ENCODE measurements around the gene FIGN. TPM values are rescaled to one million over a fixed set of nuclear protein-coding genes. Genes with fewer than 3 reads are reported as not detected.

FIGN gene
- total RNA-seq, 4 donors from 2014 or later = 12.3 to 17.7 (median 14.2) TPM

DNA sequence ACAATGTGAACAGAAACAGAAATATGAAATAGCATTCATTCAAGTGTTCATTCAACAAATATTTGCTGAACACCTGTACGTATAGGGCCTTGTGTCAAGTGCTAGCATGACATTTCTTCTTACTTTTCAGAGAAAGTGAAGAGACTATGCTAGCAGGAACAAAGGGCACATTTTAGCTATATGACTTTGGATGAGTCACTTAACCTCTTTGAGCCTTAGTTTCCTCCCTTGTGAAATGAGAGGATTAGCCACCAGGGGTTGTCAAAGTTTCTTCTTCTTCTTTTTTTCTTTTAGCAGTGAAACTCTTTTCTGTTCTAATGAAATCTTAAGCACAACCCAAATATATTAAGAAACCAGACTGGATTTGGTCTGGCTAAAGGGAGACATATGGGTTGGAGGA, 53.1 kb downstream of the FIGN start:
- Histone ChIP-seq H3K9me3 (no peaks in the 10 kb centered on the region), H3K4me3 (no peak overlapping the region), H3K27ac (peak overlapping the region in 2 of 4 donors; percentile 62 to 83), H3K36me3 (no peaks in the 10 kb centered on the region), H3K4me1 (peaks cover 0 to 32% (median 0%) of the 10 kb centered on the region in 4 donors), H3K27me3 (no peaks in the 10 kb centered on the region)
- no peak for DNase-seq (ENCODE audit: low spot score in 2 of 2)
- peak in 2 of 5 experiments; percentile 12 to 25 for TF ChIP-seq CTCF (IDR thresholded peaks at IDR 0.05)
- no peak for TF ChIP-seq POLR2A (IDR thresholded peaks at IDR 0.05)
- 53 to 59% methylated on average over 1 of the region's 1 CpG for WGBS, 2 donors

DNA sequence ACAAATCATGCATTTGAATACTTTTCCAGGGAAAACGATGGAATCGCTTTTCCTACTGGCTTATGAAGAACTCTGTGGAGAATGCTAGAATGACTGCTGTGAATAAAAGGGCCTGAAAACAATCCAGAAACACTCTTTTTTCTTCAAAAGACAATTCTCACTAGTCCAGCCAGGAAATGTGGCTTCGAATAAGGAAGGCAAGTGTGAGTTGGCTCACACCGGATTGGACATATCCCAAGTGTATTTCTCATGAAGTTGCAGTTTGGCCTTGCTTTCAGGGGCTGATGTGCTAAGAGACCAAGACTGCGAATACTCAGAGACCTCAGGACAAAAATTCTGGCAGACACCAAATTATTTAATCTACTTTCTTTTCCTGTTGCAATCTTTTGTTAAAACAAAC, 54.1 kb downstream of the FIGN start:
- peak in 1 of 2 donors; percentile 41 for DNase-seq (ENCODE audit: low spot score in 2 of 2)
- peak overlapping the region; percentile 40 to 83 (median 53) for H3K27ac ChIP-seq

GRCh38 chr2:163675388-163675787, 60.4 kb downstream of the FIGN start:
- no peaks in the 10 kb centered on the region for H3K36me3 ChIP-seq
- TF ChIP-seq EP300 (IDR thresholded peaks at IDR 0.05) = no peak
- TF ChIP-seq POLR2A (IDR thresholded peaks at IDR 0.05) = no peak
- no peak for TF ChIP-seq CTCF (IDR thresholded peaks at IDR 0.05)
- H3K9me3 ChIP-seq = no peaks in the 10 kb centered on the region
- H3K4me1 ChIP-seq = peaks cover 0 to 36% (median 0%) of the 10 kb centered on the region in 4 donors
- no peaks in the 10 kb centered on the region for H3K27me3 ChIP-seq
- no peak for DNase-seq (ENCODE audit: low spot score in 2 of 2)
- H3K4me3 ChIP-seq = no peak overlapping the region
- 28 to 46% methylated on average over 2 of the region's 2 CpGs for WGBS, 2 donors
- H3K27ac ChIP-seq = no peak overlapping the region

More for the DNA sequence above, 54.1 kb downstream of the FIGN start:
- TF ChIP-seq EP300 (IDR thresholded peaks at IDR 0.05) (peak in 1 of 2 donors; percentile 51), CTCF (IDR thresholded peaks at IDR 0.05) (no peak), POLR2A (IDR thresholded peaks at IDR 0.05) (no peak)
- WGBS, 2 donors = 20 to 30% methylated on average over 5 of the region's 5 CpGs
- H3K4me1 ChIP-seq = peaks cover 0 to 31% (median 0%) of the 10 kb centered on the region in 4 donors
- H3K9me3 ChIP-seq = no peaks in the 10 kb centered on the region
- H3K36me3 ChIP-seq = no peaks in the 10 kb centered on the region
- H3K27me3 ChIP-seq = no peaks in the 10 kb centered on the region
- H3K4me3 ChIP-seq = no peak overlapping the region

DNA sequence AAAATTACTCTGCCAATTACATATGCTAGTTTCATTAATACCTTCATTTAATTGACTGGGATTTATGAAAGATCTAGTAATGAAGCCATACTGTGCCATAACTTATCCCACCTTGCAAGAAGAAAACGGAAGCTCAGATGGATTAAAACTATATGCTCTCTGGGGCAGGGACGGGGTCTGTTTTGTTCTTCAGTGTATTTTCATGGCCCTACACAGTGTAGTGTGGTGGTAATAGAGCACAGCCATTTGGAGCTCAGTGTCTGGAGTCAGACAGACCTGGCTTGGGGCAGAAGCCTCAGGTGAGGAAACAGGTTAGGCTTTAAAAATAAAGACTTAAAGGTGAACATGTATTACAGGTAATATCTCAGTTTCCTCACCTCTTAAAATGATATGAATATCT, 62.3 kb downstream of the FIGN start:
- DNase-seq (ENCODE audit: low spot score in 2 of 2) = no peak
- TF ChIP-seq CTCF (IDR thresholded peaks at IDR 0.05) (no peak), EP300 (IDR thresholded peaks at IDR 0.05) (no peak), POLR2A (IDR thresholded peaks at IDR 0.05) (no peak)
- H3K36me3 ChIP-seq = no peaks in the 10 kb centered on the region
- H3K9me3 ChIP-seq = no peaks in the 10 kb centered on the region
- H3K27ac ChIP-seq = no peak overlapping the region
- 88 to 90% methylated on average over 2 of the region's 2 CpGs for WGBS, 2 donors
- H3K27me3 ChIP-seq = no peaks in the 10 kb centered on the region
- peaks cover 0 to 46% (median 0%) of the 10 kb centered on the region in 4 donors for H3K4me1 ChIP-seq
- no peak overlapping the region for H3K4me3 ChIP-seq

- Histone ChIP-seq H3K36me3 (no peaks in the 10 kb centered on the region), H3K27me3 (no peaks in the 10 kb centered on the region), H3K9me3 (no peaks in the 10 kb centered on the region), H3K27ac (no peak overlapping the region), H3K4me3 (no peak overlapping the region), H3K4me1 (peaks cover 0 to 55% (median 5%) of the 10 kb centered on the region in 4 donors)
- DNase-seq (ENCODE audit: low spot score in 2 of 2) = no peak
- TF ChIP-seq EP300 (IDR thresholded peaks at IDR 0.05) (no peak), POLR2A (IDR thresholded peaks at IDR 0.05) (no peak), CTCF (IDR thresholded peaks at IDR 0.05) (no peak)
- WGBS, 2 donors = 93% methylated on average over 3 of the region's 3 CpGs
These were observed 64.9 kb downstream of the FIGN start for GRCh38 chr2:163670929-163671328.
